GM12872 (cell line): Measurements from ENCODE around the gene ZNF618.

Experiments used
- TF ChIP-seq, protein P1 (sequence below): IDR thresholded peaks from 3 replicates; pipeline ENCODE4 v1.5.1; 2011; ENCODE audit warnings: low read depth, mild to moderate bottlenecking, low read length, moderate library complexity; ENCODE audit not compliant: insufficient read depth

ZNF618 gene

DNA sequence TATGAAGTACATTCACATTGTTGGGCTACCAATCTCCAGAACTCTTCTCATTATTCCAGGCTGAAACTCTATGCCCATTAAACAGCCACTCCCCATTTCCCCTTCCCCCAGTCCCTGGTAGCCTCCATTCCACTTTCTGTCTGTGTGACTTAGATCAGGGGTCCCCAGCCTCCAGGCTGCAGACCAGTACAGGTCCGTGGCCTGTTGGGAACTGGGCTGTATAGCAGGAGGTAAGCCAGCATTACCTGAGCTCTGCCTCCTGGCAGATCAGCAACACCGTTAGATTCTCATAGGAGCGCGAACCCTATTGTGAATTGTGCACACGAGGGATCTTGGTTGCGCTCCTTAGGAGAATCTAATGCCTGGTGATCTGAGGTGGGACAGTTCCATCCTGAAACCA is 23.1 kb downstream of the ZNF618 start:
- TF ChIP-seq, protein P1, sequence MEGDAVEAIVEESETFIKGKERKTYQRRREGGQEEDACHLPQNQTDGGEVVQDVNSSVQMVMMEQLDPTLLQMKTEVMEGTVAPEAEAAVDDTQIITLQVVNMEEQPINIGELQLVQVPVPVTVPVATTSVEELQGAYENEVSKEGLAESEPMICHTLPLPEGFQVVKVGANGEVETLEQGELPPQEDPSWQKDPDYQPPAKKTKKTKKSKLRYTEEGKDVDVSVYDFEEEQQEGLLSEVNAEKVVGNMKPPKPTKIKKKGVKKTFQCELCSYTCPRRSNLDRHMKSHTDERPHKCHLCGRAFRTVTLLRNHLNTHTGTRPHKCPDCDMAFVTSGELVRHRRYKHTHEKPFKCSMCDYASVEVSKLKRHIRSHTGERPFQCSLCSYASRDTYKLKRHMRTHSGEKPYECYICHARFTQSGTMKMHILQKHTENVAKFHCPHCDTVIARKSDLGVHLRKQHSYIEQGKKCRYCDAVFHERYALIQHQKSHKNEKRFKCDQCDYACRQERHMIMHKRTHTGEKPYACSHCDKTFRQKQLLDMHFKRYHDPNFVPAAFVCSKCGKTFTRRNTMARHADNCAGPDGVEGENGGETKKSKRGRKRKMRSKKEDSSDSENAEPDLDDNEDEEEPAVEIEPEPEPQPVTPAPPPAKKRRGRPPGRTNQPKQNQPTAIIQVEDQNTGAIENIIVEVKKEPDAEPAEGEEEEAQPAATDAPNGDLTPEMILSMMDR: no peak

DNA sequence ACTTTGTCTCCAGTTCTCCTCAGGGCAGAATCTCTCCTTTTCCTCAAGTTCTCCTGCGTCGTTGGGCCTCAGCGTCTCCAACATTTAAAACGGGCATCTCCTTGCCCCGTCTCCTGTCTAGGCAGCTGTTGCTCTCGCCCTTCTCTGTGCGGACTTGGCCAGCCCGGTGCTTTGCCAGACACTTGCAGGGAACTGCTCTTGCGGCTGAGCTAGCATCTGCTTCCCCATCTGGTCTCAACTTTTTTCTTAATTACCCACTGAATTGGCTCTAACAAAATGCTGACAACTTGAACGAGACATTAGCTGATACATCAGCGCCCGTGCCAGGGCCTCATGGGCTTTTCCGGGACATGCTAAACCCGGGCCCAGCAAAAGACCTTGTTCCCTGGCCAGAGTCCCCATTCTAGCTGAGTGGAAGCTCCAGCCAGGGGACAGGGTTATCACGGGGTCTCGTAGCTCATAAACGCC is 25.1 kb downstream of the ZNF618 start:
- TF ChIP-seq, protein P1: no peak

DNA sequence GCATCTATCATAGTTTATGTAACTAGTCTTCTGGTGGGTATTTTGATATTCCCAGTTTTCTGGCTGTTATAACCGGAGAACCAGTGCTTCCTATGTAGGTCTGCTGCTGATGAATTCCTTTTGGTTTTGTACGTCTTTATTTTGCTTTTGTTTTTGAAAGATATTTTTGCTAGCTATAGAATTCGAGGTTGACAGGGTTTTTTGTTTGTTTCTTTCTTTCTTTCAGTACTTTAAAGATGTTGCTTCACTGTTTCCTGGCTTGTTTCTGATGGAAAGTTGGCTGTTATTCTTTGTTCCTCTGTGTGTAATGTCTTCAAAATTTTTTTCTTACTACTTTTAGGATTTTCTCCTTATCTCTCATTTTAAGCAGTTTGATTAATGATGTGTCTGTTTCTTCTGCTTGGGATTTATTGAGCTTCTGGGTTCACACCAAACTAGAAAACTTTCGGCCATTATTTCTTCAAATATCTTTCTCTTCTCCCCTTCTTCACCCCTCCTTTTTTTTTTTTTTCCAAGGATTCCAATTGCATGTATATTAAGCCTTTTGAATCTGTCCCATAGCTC is 27.5 kb downstream of the ZNF618 start:
- TF ChIP-seq, protein P1: no peak

DNA sequence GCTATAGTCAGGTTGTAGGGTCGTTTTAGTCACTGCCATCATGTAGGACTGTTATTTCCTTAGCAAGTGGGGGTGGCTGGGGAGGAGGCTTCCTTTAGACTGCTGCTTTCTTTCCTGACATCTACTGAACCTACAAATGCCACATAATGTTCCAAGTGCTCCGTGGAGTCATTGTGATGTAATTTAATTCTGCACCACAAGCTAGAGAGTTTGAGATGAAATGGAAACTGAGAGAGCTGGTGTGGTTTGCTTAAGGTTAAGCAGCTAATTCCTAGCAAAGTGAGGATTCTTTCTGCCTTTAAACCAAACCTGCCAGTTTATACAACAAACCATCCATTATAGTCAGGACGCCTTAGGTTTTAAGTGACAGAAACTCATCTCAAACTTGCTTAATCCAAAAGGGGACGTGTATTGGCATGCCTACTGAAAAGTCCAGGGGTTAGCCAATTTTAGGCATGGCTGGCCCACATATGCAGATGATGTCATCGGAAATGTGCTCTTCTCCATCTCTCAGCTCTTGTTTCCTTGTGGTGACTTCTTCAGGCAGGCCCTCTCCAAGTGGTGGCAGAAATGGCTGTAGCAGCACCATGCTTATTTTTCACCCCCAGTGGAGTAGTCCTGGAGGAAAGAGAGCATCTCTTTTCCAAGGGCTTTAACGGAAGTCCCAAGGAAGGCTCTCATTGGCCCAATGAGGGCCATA is 30.5 kb downstream of the ZNF618 start:
- TF ChIP-seq, protein P1: no peak

DNA sequence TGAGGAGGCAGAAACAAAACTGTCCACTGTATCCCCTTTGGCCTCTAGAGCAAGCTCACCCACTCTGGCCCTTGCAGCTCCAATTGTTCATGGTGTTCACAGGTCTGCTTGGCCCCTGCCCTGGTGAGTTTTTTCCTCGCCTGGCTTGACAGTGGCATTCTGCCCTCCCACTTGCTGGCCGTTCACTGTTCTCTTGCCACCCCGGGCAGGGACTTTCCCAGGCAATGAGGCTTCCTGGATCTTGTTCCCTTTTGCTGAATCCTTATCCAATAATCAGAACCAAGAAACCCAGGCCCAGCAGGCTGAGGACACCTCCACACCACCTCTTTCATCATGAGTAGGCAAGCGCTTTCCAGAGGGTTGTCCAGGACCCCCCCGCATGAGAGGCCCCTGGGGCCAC is 31.2 kb downstream of the ZNF618 start:
- TF ChIP-seq, protein P1: no peak

DNA sequence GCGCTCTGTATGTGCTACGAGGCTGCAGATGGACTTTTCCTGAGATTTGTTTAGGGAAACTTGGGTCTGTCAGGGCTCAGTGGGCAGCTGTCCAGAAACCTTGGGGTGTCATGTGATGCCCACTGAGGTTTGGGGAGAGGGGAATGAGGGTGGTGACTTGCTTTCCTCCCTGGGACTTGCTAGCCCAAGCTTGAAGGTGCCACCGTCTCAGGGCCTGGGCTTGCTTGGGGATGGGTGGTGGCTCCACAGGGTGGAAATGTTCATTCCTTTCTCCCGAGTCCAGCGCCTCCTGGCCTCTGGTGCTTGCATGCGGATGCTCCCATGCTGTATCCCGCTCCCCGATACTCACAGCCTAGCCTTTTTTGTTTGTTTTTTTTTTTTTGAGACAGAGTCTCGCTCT is 33.3 kb downstream of the ZNF618 start:
- TF ChIP-seq, protein P1: no peak

DNA sequence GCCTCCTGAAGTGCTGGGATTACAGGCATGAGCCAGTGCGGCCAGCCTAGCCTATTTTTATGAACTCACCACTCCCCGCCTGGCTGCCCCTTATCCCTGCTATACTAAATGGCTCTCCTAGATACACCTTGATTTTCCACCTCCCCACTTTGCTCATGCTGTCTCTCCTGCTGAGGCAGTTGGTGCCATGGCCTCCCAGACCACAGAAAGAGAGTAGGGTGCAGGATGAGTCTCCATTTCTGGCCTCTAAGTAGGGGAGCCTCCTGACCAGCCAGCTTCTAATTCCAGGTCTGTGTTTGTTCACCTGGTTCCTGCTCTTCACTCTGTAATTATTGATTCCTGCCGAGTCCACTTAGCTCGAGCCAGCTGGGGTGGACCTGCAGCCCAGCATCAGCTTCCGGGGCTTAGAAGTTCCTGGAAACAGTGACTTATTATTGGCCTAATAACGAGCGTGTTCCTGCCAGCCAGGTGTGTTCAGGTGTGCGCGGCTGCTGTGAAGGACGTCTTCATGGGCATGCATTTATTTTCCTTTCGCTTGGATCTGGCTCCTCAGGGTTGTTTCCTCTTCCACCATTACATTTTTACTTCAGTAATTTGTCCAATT is 34.0 kb downstream of the ZNF618 start:
- TF ChIP-seq, protein P1: no peak
